Measurements from ENCODE around the gene GFER. TPM values are rescaled to one million over a fixed set of nuclear protein-coding genes. Genes with fewer than 3 reads are reported as not detected.
"Not testable (repeated sequence)": the region's sequence is repeated elsewhere in the genome, so short reads cannot be mapped to it uniquely, and the experiment has no call there.

GFER gene
- polyA plus RNA-seq, 1 donor (not counting 4 experiments of a cell fraction or from before 2014, with no cell fraction given), result 12.0 TPM

- DNase-seq (ENCODE audit: low read depth, low spot score), result no peak
- Histone ChIP-seq H3K9ac (ENCODE audit: control insufficient read depth, extremely low read depth, insufficient read depth, low read length) (peak overlapping the region; percentile 88), H3K27ac (ENCODE audit: control insufficient read depth, insufficient read depth, low read length) (peak overlapping the region; percentile 51), H3K4me3 (ENCODE audit: control insufficient read depth in 2 of 3, extremely low read depth in 1 of 3, insufficient read depth in 2 of 3, low read depth in 1 of 3, low read length in 3 of 3) (peak overlapping the region; percentile 84 to 91 (median 85)), H3K4me1 (ENCODE audit: control insufficient read depth, extremely low read depth, insufficient read depth, low read length) (peaks cover 37% of the 10 kb centered on the region), H3K79me2 (ENCODE audit: control insufficient read depth, insufficient read depth, low read length) (peaks cover 53% of the 10 kb centered on the region), H3K9me3 (ENCODE audit: control insufficient read depth, low read depth, low read length) (no peaks in the 10 kb centered on the region), H3K9me1 (ENCODE audit: control insufficient read depth, extremely low read depth, insufficient read depth, low read length) (peaks cover 3% of the 10 kb centered on the region), H2AFZ (ENCODE audit: control insufficient read depth, low read length) (no peak overlapping the region), H4K20me1 (ENCODE audit: control insufficient read depth, extremely low read depth, insufficient read depth, low read length) (peaks cover 28% of the 10 kb centered on the region), H3K36me3 (ENCODE audit: control insufficient read depth in 2 of 2, extremely low read depth in 1 of 2, insufficient read depth in 2 of 2, low read length in 2 of 2) (peaks cover 17 to 30% of the 10 kb centered on the region in 2 experiments), H3K4me2 (ENCODE audit: control insufficient read depth, extremely low read depth, insufficient read depth, low read depth, low read length) (peak overlapping the region; percentile 70), H3K27me3 (ENCODE audit: control insufficient read depth, extremely low read depth, insufficient read depth, low read length) (no peaks in the 10 kb centered on the region)
- dilution Hi-C loops (cut with MboI; ENCODE audit: extremely low pct_ligation_motif_present, low sequenced_read_pairs), result no loop called here
- peak; percentile 66 for FAIRE-seq
- TF ChIP-seq EZH2 (IDR thresholded peaks at IDR 0.05; ENCODE audit: low read length), result no peak
- no peak for TF ChIP-seq CTCF (optimal IDR thresholded peaks at IDR 0.05 in 1 of 3, IDR thresholded peaks at IDR 0.05 in 1 of 3, conservative IDR thresholded peaks at IDR 0.05 in 1 of 3; ENCODE audit: extremely low read depth in 1 of 3, insufficient read depth in 2 of 3, low read length in 3 of 3)
Observed at GRCh38 chr16:1960665-1961630, 23.0 kb upstream of the GFER start.

- no peak overlapping the region for H3K27ac ChIP-seq (ENCODE audit: control insufficient read depth, insufficient read depth, low read length)
- H3K9me1 ChIP-seq (ENCODE audit: control insufficient read depth, extremely low read depth, insufficient read depth, low read length), result peaks cover 3% of the 10 kb centered on the region
- dilution Hi-C loops (cut with MboI; ENCODE audit: extremely low pct_ligation_motif_present, low sequenced_read_pairs), result no loop called here
- H3K27me3 ChIP-seq (ENCODE audit: control insufficient read depth, extremely low read depth, insufficient read depth, low read length), result no peaks in the 10 kb centered on the region
- H3K4me1 ChIP-seq (ENCODE audit: control insufficient read depth, extremely low read depth, insufficient read depth, low read length), result peaks cover 39% of the 10 kb centered on the region
- H2AFZ ChIP-seq (ENCODE audit: control insufficient read depth, low read length), result no peak overlapping the region
- H4K20me1 ChIP-seq (ENCODE audit: control insufficient read depth, extremely low read depth, insufficient read depth, low read length), result peaks cover 28% of the 10 kb centered on the region
- H3K79me2 ChIP-seq (ENCODE audit: control insufficient read depth, insufficient read depth, low read length), result peaks cover 58% of the 10 kb centered on the region
- peaks cover 17 to 31% of the 10 kb centered on the region in 2 experiments for H3K36me3 ChIP-seq (ENCODE audit: control insufficient read depth in 2 of 2, extremely low read depth in 1 of 2, insufficient read depth in 2 of 2, low read length in 2 of 2)
- H3K4me3 ChIP-seq (ENCODE audit: control insufficient read depth in 2 of 3, extremely low read depth in 1 of 3, insufficient read depth in 2 of 3, low read depth in 1 of 3, low read length in 3 of 3), result peak overlapping the region in 1 of 3 experiments; percentile 32
- H3K9ac ChIP-seq (ENCODE audit: control insufficient read depth, extremely low read depth, insufficient read depth, low read length), result no peak overlapping the region
- DNase-seq (ENCODE audit: low read depth, low spot score) (no peak), FAIRE-seq (no peak)
- TF ChIP-seq CTCF (optimal IDR thresholded peaks at IDR 0.05 in 1 of 3, IDR thresholded peaks at IDR 0.05 in 1 of 3, conservative IDR thresholded peaks at IDR 0.05 in 1 of 3; ENCODE audit: extremely low read depth in 1 of 3, insufficient read depth in 2 of 3, low read length in 3 of 3) (no peak), EZH2 (IDR thresholded peaks at IDR 0.05; ENCODE audit: low read length) (no peak)
- no peaks in the 10 kb centered on the region for H3K9me3 ChIP-seq (ENCODE audit: control insufficient read depth, low read depth, low read length)
- peak overlapping the region; percentile 41 for H3K4me2 ChIP-seq (ENCODE audit: control insufficient read depth, extremely low read depth, insufficient read depth, low read depth, low read length)
Observed at GRCh38 chr16:1961651-1962067, 22.3 kb upstream of the GFER start.

GRCh38 chr16:1962161-1963153 is 21.5 kb upstream of the GFER start:
- DNase-seq (ENCODE audit: low read depth, low spot score), result not testable (repeated sequence)

More at GRCh38 chr16:1962161-1963153, 21.5 kb upstream of the GFER start:
- Histone ChIP-seq H3K4me1 (ENCODE audit: control insufficient read depth, extremely low read depth, insufficient read depth, low read length) (peaks cover 39% of the 10 kb centered on the region), H3K4me3 (ENCODE audit: control insufficient read depth in 2 of 3, extremely low read depth in 1 of 3, insufficient read depth in 2 of 3, low read depth in 1 of 3, low read length in 3 of 3) (peak overlapping the region; percentile 59 to 85 (median 76)), H4K20me1 (ENCODE audit: control insufficient read depth, extremely low read depth, insufficient read depth, low read length) (peaks cover 28% of the 10 kb centered on the region), H3K36me3 (ENCODE audit: control insufficient read depth in 2 of 2, extremely low read depth in 1 of 2, insufficient read depth in 2 of 2, low read length in 2 of 2) (peaks cover 17 to 31% of the 10 kb centered on the region in 2 experiments), H3K4me2 (ENCODE audit: control insufficient read depth, extremely low read depth, insufficient read depth, low read depth, low read length) (peak overlapping the region; percentile 91), H3K79me2 (ENCODE audit: control insufficient read depth, insufficient read depth, low read length) (peaks cover 59% of the 10 kb centered on the region), H3K9ac (ENCODE audit: control insufficient read depth, extremely low read depth, insufficient read depth, low read length) (peak overlapping the region; percentile 85)
- H3K9me1 ChIP-seq (ENCODE audit: control insufficient read depth, extremely low read depth, insufficient read depth, low read length); dilution Hi-C loops (cut with MboI; ENCODE audit: extremely low pct_ligation_motif_present, low sequenced_read_pairs); H3K27me3 ChIP-seq (ENCODE audit: control insufficient read depth, extremely low read depth, insufficient read depth, low read length); H3K27ac ChIP-seq (ENCODE audit: control insufficient read depth, insufficient read depth, low read length); H3K9me3 ChIP-seq (ENCODE audit: control insufficient read depth, low read depth, low read length); H2AFZ ChIP-seq (ENCODE audit: control insufficient read depth, low read length); FAIRE-seq: not testable (repeated sequence)

All from keratinocyte (primary cell).